Measurements from ENCODE around the gene PHRF1. TPM values are rescaled to one million over a fixed set of nuclear protein-coding genes. Genes with fewer than 3 reads are reported as not detected.

Gene PHRF1
- polyA plus RNA-seq, 1 of the 3 experiments (the other 2 are of a cell fraction): 22.7 TPM

DNA sequence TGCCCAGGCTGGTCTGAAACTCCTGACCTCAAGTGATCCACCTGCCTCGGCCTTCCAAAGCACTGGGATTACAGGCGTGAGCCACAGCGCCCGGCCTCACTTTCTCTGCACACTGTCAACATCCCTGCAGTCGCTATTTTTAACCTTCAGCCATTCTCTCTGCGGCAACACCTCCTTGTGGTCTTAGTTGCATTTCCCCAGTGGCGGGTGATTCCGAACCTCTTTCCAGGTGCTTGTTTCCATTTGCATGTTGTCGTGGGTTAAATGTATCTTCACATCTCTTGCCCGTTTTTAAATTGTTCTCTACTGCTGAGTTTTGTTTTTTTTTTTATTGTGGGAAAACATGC, 52.9 kb downstream of the PHRF1 start:
- Histone ChIP-seq H3K27ac (ENCODE audit: low read depth in 2 of 2, low read length in 1 of 2) (peak overlapping the region in 1 of 2 experiments; percentile 47; a peak in 2 of 4 replicates), H3K79me2 (ENCODE audit: insufficient read depth) (no peaks in the 10 kb centered on the region; the same call in 1 of the 2 replicates), H3K9ac (no peak overlapping the region)

DNA sequence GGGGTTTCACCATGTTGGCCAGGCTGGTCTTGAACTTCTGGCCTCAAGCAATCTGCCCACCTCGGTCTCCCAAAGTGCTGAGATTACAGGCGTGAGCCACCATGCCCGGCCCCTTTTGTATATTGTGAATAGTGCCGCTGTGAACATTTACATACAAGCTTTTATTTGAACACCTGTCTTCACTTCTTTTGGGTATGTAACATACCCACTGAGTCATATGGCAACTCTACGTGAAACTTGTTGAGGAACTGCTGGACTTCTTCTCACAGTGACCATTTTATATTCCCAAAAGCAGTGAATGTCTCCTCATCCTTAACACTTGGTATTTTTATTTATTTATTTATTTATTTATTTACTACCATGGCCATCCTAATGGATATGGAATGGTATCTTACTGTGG, 54.6 kb downstream of the PHRF1 start:
- H3K4me3 ChIP-seq (ENCODE audit: low read depth in 2 of 2, low read length in 1 of 2): no peak overlapping the region
- TF ChIP-seq GATA2 (CRISPR knock-in tag; IDR thresholded peaks at IDR 0.05): no peak
- no peak for TF ChIP-seq SIN3A (IDR thresholded peaks at IDR 0.05; ENCODE audit: borderline replicate concordance, low read depth, low read length)
- TF ChIP-seq POLR2AphosphoS5 (IDR thresholded peaks at IDR 0.05; ENCODE audit: low read depth, low read length): no peak
- TF ChIP-seq JUND (IDR thresholded peaks at IDR 0.05): no peak
- no peak for TF ChIP-seq FOSL2 (IDR thresholded peaks at IDR 0.05; ENCODE audit: borderline replicate concordance, low read depth)
- no peak for TF ChIP-seq SMC3 (IDR thresholded peaks at IDR 0.05; ENCODE audit: low read depth, low read length)
- TF ChIP-seq FOXJ3 (CRISPR knock-in tag; IDR thresholded peaks at IDR 0.05): no peak
- TF ChIP-seq FOXM1 (IDR thresholded peaks at IDR 0.05; ENCODE audit: low read depth): no peak
- TF ChIP-seq, protein P1, sequence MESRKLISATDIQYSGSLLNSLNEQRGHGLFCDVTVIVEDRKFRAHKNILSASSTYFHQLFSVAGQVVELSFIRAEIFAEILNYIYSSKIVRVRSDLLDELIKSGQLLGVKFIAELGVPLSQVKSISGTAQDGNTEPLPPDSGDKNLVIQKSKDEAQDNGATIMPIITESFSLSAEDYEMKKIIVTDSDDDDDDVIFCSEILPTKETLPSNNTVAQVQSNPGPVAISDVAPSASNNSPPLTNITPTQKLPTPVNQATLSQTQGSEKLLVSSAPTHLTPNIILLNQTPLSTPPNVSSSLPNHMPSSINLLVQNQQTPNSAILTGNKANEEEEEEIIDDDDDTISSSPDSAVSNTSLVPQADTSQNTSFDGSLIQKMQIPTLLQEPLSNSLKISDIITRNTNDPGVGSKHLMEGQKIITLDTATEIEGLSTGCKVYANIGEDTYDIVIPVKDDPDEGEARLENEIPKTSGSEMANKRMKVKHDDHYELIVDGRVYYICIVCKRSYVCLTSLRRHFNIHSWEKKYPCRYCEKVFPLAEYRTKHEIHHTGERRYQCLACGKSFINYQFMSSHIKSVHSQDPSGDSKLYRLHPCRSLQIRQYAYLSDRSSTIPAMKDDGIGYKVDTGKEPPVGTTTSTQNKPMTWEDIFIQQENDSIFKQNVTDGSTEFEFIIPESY (IDR thresholded peaks at IDR 0.05; ENCODE audit: borderline replicate concordance, low read depth): no peak
- TF ChIP-seq RXRA (IDR thresholded peaks at IDR 0.05; ENCODE audit: borderline replicate concordance, low read depth): no peak
- TF ChIP-seq, protein P2, sequence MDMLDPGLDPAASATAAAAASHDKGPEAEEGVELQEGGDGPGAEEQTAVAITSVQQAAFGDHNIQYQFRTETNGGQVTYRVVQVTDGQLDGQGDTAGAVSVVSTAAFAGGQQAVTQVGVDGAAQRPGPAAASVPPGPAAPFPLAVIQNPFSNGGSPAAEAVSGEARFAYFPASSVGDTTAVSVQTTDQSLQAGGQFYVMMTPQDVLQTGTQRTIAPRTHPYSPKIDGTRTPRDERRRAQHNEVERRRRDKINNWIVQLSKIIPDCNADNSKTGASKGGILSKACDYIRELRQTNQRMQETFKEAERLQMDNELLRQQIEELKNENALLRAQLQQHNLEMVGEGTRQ (IDR thresholded peaks at IDR 0.05; ENCODE audit: borderline replicate concordance, low read depth, low read length): no peak
- TF ChIP-seq, protein P3, sequence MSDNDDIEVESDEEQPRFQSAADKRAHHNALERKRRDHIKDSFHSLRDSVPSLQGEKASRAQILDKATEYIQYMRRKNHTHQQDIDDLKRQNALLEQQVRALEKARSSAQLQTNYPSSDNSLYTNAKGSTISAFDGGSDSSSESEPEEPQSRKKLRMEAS (IDR thresholded peaks at IDR 0.05; ENCODE audit: low read depth): no peak
- TF ChIP-seq, protein P4, sequence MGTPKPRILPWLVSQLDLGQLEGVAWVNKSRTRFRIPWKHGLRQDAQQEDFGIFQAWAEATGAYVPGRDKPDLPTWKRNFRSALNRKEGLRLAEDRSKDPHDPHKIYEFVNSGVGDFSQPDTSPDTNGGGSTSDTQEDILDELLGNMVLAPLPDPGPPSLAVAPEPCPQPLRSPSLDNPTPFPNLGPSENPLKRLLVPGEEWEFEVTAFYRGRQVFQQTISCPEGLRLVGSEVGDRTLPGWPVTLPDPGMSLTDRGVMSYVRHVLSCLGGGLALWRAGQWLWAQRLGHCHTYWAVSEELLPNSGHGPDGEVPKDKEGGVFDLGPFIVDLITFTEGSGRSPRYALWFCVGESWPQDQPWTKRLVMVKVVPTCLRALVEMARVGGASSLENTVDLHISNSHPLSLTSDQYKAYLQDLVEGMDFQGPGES (IDR thresholded peaks at IDR 0.05; ENCODE audit: low read depth, low read length): no peak
- no peak for TF ChIP-seq MXI1 (IDR thresholded peaks at IDR 0.05; ENCODE audit: low read depth, low read length)
- TF ChIP-seq, protein P5, sequence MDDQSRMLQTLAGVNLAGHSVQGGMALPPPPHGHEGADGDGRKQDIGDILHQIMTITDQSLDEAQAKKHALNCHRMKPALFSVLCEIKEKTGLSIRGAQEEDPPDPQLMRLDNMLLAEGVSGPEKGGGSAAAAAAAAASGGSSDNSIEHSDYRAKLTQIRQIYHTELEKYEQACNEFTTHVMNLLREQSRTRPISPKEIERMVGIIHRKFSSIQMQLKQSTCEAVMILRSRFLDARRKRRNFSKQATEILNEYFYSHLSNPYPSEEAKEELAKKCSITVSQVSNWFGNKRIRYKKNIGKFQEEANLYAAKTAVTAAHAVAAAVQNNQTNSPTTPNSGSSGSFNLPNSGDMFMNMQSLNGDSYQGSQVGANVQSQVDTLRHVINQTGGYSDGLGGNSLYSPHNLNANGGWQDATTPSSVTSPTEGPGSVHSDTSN (IDR thresholded peaks at IDR 0.05): no peak
- TF ChIP-seq RAD21 (IDR thresholded peaks at IDR 0.05; ENCODE audit: low read length): no peak
- H3K27ac ChIP-seq (ENCODE audit: low read depth in 2 of 2, low read length in 1 of 2): no peak overlapping the region
- H3K79me2 ChIP-seq (ENCODE audit: insufficient read depth): no peaks in the 10 kb centered on the region; the same call in 1 of the 2 replicates
- H4K20me1 ChIP-seq (ENCODE audit: insufficient read depth): peaks cover 1% of the 10 kb centered on the region; the same call in 1 of the 2 replicates
- H2AFZ ChIP-seq (ENCODE audit: low read depth): no peak overlapping the region
- H3K9me2 ChIP-seq: no peaks in the 10 kb centered on the region
- CTCF ChIA-PET: no interaction called here
- WGBS (ENCODE audit: low lambda C conversion rate): 95% methylated on average over 4 of the region's 5 CpGs
- H3K9me3 ChIP-seq: no peaks in the 10 kb centered on the region
- POLR2A ChIA-PET: no interaction called here
- no peaks in the 10 kb centered on the region for H3K27me3 ChIP-seq (ENCODE audit: insufficient read depth)
- peaks cover 0 to 4% of the 10 kb centered on the region in 2 experiments for H3K36me3 ChIP-seq (replicated peaks in 1 of 2; ENCODE audit: control insufficient read depth in 1 of 2, insufficient read depth in 2 of 2, low read length in 1 of 2)
- no peak for DNase-seq
- no peaks in the 10 kb centered on the region for H3K4me1 ChIP-seq (ENCODE audit: control insufficient read depth in 1 of 2, insufficient read depth in 2 of 2, low read depth in 1 of 2, low read length in 1 of 2)
- no peak overlapping the region for H3K4me2 ChIP-seq
- no peak overlapping the region for H3K9ac ChIP-seq
- H3F3A ChIP-seq (replicated peaks; ENCODE audit: insufficient read depth): peaks cover 24% of the 10 kb centered on the region

More for the DNA sequence above, 52.9 kb downstream of the PHRF1 start:
- DNase-seq: no peak
- H2AFZ ChIP-seq (ENCODE audit: low read depth): no peak overlapping the region
- no peak overlapping the region for H3K4me2 ChIP-seq
- no peaks in the 10 kb centered on the region for H3K27me3 ChIP-seq (ENCODE audit: insufficient read depth)
- H3K36me3 ChIP-seq (replicated peaks in 1 of 2; ENCODE audit: control insufficient read depth in 1 of 2, insufficient read depth in 2 of 2, low read length in 1 of 2): peaks cover 0 to 4% of the 10 kb centered on the region in 2 experiments
- POLR2A ChIA-PET: no interaction called here
- CTCF ChIA-PET: no interaction called here
- no peak for TF ChIP-seq GATA2 (CRISPR knock-in tag; IDR thresholded peaks at IDR 0.05)
- no peak for TF ChIP-seq CHD2 (IDR thresholded peaks at IDR 0.05; ENCODE audit: low read length, partially characterized antibody)
- TF ChIP-seq RFX5 (IDR thresholded peaks at IDR 0.05; ENCODE audit: low read length): no peak
- no peak for TF ChIP-seq FOXJ3 (CRISPR knock-in tag; IDR thresholded peaks at IDR 0.05)
- no peak for TF ChIP-seq FOXM1 (IDR thresholded peaks at IDR 0.05; ENCODE audit: low read depth)
- no peak for TF ChIP-seq RAD21 (IDR thresholded peaks at IDR 0.05; ENCODE audit: low read length)
- no peaks in the 10 kb centered on the region for H3K9me2 ChIP-seq
- H3K9me3 ChIP-seq: no peaks in the 10 kb centered on the region
- H3F3A ChIP-seq (replicated peaks; ENCODE audit: insufficient read depth): peaks cover 24% of the 10 kb centered on the region
- H3K4me1 ChIP-seq (ENCODE audit: control insufficient read depth in 1 of 2, insufficient read depth in 2 of 2, low read depth in 1 of 2, low read length in 1 of 2): no peaks in the 10 kb centered on the region
- no peak overlapping the region for H3K4me3 ChIP-seq (ENCODE audit: low read depth in 2 of 2, low read length in 1 of 2)
- 86% methylated on average over 10 of the region's 10 CpGs for WGBS (ENCODE audit: low lambda C conversion rate)
- no peaks in the 10 kb centered on the region for H4K20me1 ChIP-seq (ENCODE audit: insufficient read depth)
